Kidney (tissue), 14 donors: ENCODE data around the gene CTNNAL1. TPM values are rescaled to one million over a fixed set of nuclear protein-coding genes. Genes with fewer than 3 reads are reported as not detected.

Source experiments
- DNase-seq, 5 donors: peaks; one replicate each; pipeline ENCODE4 v3.0.0-alpha.2; 2013 to 2020
- FAIRE-seq: peaks from 2 replicates; lab custom pipeline; 2012; peaks lifted over from hg19 to GRCh38; lab: Jason Lieb, UNC
- H3K27ac ChIP-seq, 2 donors: one replicate each; pipeline ENCODE4 v1.7.0; 2013; ENCODE audit warnings: low read depth in 2 of 2, low read length in 2 of 2, inconsistent platforms in 1 of 2
- H3K27me3 ChIP-seq: one replicate; pipeline ENCODE4 v1.7.1; 2013; ENCODE audit warnings: low read length, inconsistent platforms; ENCODE audit not compliant: control insufficient read depth, insufficient read depth
- H3K36me3 ChIP-seq, 3 donors: one replicate each; pipeline versions ENCODE4 v1.7.0 to v1.7.1; 2013; ENCODE audit warnings: low read length in 3 of 3, control low read depth in 1 of 3, inconsistent platforms in 1 of 3; ENCODE audit not compliant: insufficient read depth in 3 of 3, control insufficient read depth in 2 of 3
- H3K4me1 ChIP-seq, 3 donors: one replicate each; pipeline versions ENCODE4 v1.7.0 to v1.7.1; 2013; ENCODE audit warnings: low read length in 3 of 3, inconsistent platforms in 1 of 3, low read depth in 1 of 3; ENCODE audit not compliant: control insufficient read depth in 2 of 3, insufficient read depth in 2 of 3
- H3K4me3 ChIP-seq, 3 donors: one replicate each; pipeline versions ENCODE4 v1.7.0 to v1.8.1; 2013; ENCODE audit warnings: low read length in 3 of 3, control low read depth in 1 of 3, inconsistent platforms in 1 of 3
- H3K9ac ChIP-seq, 3 donors: one replicate each; pipeline versions ENCODE4 v1.7.0 to v1.7.1; 2013; ENCODE audit warnings: low read length in 3 of 3, control low read depth in 1 of 3, inconsistent platforms in 1 of 3
- H3K9me3 ChIP-seq, 3 donors: one replicate each; pipeline versions ENCODE4 v1.7.0 to v1.7.1; 2013; ENCODE audit warnings: low read length in 3 of 3, control low read depth in 1 of 3, inconsistent platforms in 1 of 3; ENCODE audit not compliant: control insufficient read depth in 2 of 3, insufficient read depth in 1 of 3
- CTCF ChIP-seq: IDR thresholded peaks from 3 replicates; pipeline ENCODE4 v1.5.1; 2012; ENCODE audit warnings: mild to moderate bottlenecking, moderate library complexity, borderline replicate concordance; ENCODE audit not compliant: insufficient read depth; ENCODE audit errors: extremely low read depth
- intact Hi-C: fragments of 100-400 bp; cut with DNase I; formaldehyde crosslinking; loops from one replicate; pipeline ENCODE4 v1.11.1; 2022
- polyA plus RNA-seq: library from polyadenylated mRNA; stranded (reverse); fragments of 350-450 nt; fragmentation: Illumina TruSeq; extraction: RNeasy Lipid Tissue Mini Kit (QIAGEN cat#74804); gene quantifications from one replicate; pipeline ENCODE4 v1.2.3, GENCODE V29; 2014; ENCODE audit warnings: low read depth, low replicate concordance; ENCODE audit not compliant: insufficient read depth
- total RNA-seq: library from RNA; stranded (reverse); fragmentation: NEBNext Ultra II Directional; extraction: Animal tissue kit (Norgen Biotek cat#: 25700); gene quantifications from one replicate; pipeline ENCODE4 v1.2.1, GENCODE V29; 2021
- donor health status: control.
- donor health status: control.
- donor health status: control.
- donor health status: control.
- donor health status: control.
- donor health status: DM: yes; HTN: yes; CAD: no.
- donor health status: Normal renal cell carcinoma (clear cell type).

Gene CTNNAL1
- total and polyA plus RNA-seq, 2 donors from 2014 or later, result 38.6 to 54.8 TPM

GRCh38 chr9:108978205-108978604, 35.1 kb downstream of the CTNNAL1 start:
- TF ChIP-seq CTCF, result no peak
- intact Hi-C loops, result no loop called here
- Histone ChIP-seq H3K36me3 (peaks cover 0 to 22% (median 0%) of the 10 kb centered on the region in 3 donors), H3K27ac (no peak overlapping the region), H3K9ac (no peak overlapping the region), H3K27me3 (no peaks in the 10 kb centered on the region), H3K4me1 (peaks cover 0 to 4% (median 3%) of the 10 kb centered on the region in 3 donors), H3K9me3 (no peaks in the 10 kb centered on the region), H3K4me3 (no peak overlapping the region)
- FAIRE-seq (no peak), DNase-seq (peak in 1 of 5 donors; percentile 10)

GRCh38 chr9:108973895-108974294, 39.4 kb downstream of the CTNNAL1 start:
- intact Hi-C loops, result no loop called here

GRCh38 chr9:108972626-108973209, 40.6 kb downstream of the CTNNAL1 start:
- intact Hi-C loops, result no loop called here
- Histone ChIP-seq H3K9me3 (no peaks in the 10 kb centered on the region), H3K36me3 (peaks cover 0 to 5% (median 0%) of the 10 kb centered on the region in 3 donors), H3K4me3 (no peak overlapping the region), H3K9ac (no peak overlapping the region), H3K4me1 (peaks cover 0 to 11% (median 9%) of the 10 kb centered on the region in 3 donors), H3K27ac (peak overlapping the region in 1 of 2 donors; percentile 58), H3K27me3 (no peaks in the 10 kb centered on the region)
- DNase-seq (peak in 2 of 5 donors; percentile 46 to 67), FAIRE-seq (no peak)
- no peak for TF ChIP-seq CTCF

More at GRCh38 chr9:108973895-108974294, 39.4 kb downstream of the CTNNAL1 start:
- Histone ChIP-seq H3K36me3 (peaks cover 0 to 10% (median 0%) of the 10 kb centered on the region in 3 donors), H3K9me3 (no peaks in the 10 kb centered on the region), H3K9ac (no peak overlapping the region), H3K4me1 (peaks cover 0 to 11% (median 9%) of the 10 kb centered on the region in 3 donors), H3K4me3 (no peak overlapping the region), H3K27me3 (no peaks in the 10 kb centered on the region), H3K27ac (no peak overlapping the region)
- peak in 1 of 5 donors; percentile 25 for DNase-seq
- no peak for TF ChIP-seq CTCF
- no peak for FAIRE-seq
